ENCODE measurements around the gene PPIL6.

PPIL6 gene

GRCh38 chr6:109440331-109441068 lies at the start of gene PPIL6, which contains the start of gene SMPD2:
Gene PPIL6, minus strand, starts transcription at chr6:109440628. Its CDS starts 38 bp downstream, at chr6:109440590.
Gene SMPD2, plus strand, starts transcription at chr6:109440724. Its CDS starts 398 bp downstream, at chr6:109441122.
- TF ChIP-seq CTCF (IDR thresholded peaks at IDR 0.05; ENCODE audit: insufficient read depth, low read length, poor library complexity, severe bottlenecking), result peak; percentile 12
- no peaks in the 10 kb centered on the region for H3K27me3 ChIP-seq (replicated peaks; ENCODE audit: control insufficient read depth, insufficient read depth, low read length)
- H3K4me3 ChIP-seq (replicated peaks; ENCODE audit: low read depth, low read length), result peak within 1 kb of the TSS; percentile 87
- DNase-seq (ENCODE audit: extremely low read depth, insufficient read length), result peak; percentile 92
- H3K36me3 ChIP-seq (ENCODE audit: control insufficient read depth, insufficient read depth, low read length), result peaks cover 24% of the 10 kb centered on the region

DNA sequence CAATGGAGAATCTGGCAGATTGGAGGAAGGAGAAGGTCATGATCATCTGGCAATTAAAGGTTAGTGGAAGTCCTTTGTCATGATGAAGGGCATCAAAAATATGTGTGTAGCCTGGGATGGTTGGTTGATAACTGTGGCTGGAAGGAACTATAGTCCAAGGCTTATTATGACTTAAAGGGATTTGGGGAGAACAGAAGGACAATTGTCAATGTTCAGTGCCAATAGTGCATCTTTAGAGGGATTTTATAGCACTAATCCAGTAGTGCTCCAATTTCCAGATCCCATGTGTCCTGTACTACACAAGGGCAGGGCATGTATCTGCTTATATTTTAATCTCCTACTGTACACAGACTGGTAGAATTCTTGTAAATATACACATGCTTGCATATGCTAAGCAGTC lies 47.6 kb upstream of the PPIL6 start:
- Histone ChIP-seq H3K27me3 (replicated peaks; ENCODE audit: control insufficient read depth, insufficient read depth, low read length) (no peaks in the 10 kb centered on the region; the same call in 1 of the 2 replicates), H3K4me3 (replicated peaks; ENCODE audit: low read depth, low read length) (no peak overlapping the region), H3K36me3 (ENCODE audit: control insufficient read depth, insufficient read depth, low read length) (no peaks in the 10 kb centered on the region)
- no peak for DNase-seq (ENCODE audit: extremely low read depth, insufficient read length)
- no peak for TF ChIP-seq CTCF (IDR thresholded peaks at IDR 0.05; ENCODE audit: insufficient read depth, low read length, poor library complexity, severe bottlenecking)

DNA sequence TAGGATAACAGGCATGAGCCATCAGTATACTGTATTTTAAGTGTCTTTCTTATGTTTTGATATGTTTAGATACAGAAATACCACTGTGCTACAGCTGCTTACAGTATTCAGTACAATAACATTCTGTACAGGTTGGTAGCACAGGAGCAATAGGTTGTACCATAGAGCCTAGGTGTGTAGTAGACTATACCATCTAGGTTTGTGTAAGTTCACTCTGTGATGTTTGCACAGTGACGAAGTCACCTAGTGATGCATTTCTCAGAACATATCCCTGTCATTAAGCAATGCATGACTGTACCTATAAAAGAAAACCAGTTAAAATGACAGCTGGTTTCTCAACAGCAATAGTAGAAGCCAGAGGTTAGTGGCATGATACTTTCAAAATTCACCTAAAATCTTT lies 45.6 kb upstream of the PPIL6 start:
- no peak for TF ChIP-seq CTCF (IDR thresholded peaks at IDR 0.05; ENCODE audit: insufficient read depth, low read length, poor library complexity, severe bottlenecking)

DNA sequence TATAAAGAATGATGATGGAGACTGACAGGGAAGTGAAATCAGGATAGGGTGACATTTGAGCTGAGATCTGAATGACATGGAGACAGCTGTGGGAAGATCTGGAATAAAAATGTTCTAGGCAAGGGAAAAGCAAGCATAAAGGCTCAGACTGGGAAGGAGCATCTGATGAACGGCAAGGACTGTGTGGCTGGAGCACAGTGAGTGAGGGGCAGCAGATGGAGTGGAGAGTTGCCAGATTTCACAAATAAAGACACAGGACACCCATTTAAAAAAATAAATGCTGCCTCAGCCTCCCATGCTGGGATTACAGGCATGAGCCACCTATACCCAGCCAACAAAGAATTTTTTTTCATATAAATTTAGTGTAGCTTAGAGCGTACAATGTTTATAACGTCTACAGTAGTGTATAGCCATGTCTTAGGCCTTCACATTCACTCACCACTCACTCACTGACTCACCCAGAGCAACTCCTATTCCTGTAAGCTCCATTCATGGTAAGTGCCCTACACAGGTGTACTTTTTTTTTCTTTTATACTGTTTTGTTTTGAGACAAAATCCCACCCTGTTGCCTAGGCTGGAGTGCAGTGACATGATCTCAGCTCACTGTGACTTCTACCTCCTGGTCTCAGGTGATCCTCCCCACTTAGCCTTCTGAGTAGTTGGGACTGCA lies 45.0 kb upstream of the PPIL6 start:
- Histone ChIP-seq H3K4me3 (replicated peaks; ENCODE audit: low read depth, low read length) (no peak overlapping the region), H3K27me3 (replicated peaks; ENCODE audit: control insufficient read depth, insufficient read depth, low read length) (no peaks in the 10 kb centered on the region; the same call in 1 of the 2 replicates), H3K36me3 (ENCODE audit: control insufficient read depth, insufficient read depth, low read length) (no peaks in the 10 kb centered on the region)
- no peak for TF ChIP-seq CTCF (IDR thresholded peaks at IDR 0.05; ENCODE audit: insufficient read depth, low read length, poor library complexity, severe bottlenecking)
- DNase-seq (ENCODE audit: extremely low read depth, insufficient read length), result no peak

More for the DNA sequence above, 45.6 kb upstream of the PPIL6 start:
- no peak for DNase-seq (ENCODE audit: extremely low read depth, insufficient read length)
- H3K36me3 ChIP-seq (ENCODE audit: control insufficient read depth, insufficient read depth, low read length), result no peaks in the 10 kb centered on the region
- no peaks in the 10 kb centered on the region; the same call in 1 of the 2 replicates for H3K27me3 ChIP-seq (replicated peaks; ENCODE audit: control insufficient read depth, insufficient read depth, low read length)
- no peak overlapping the region for H3K4me3 ChIP-seq (replicated peaks; ENCODE audit: low read depth, low read length)

GRCh38 chr6:109484122-109484521 lies 43.7 kb upstream of the PPIL6 start:
- Histone ChIP-seq H3K4me3 (replicated peaks; ENCODE audit: low read depth, low read length) (no peak overlapping the region), H3K36me3 (ENCODE audit: control insufficient read depth, insufficient read depth, low read length) (no peaks in the 10 kb centered on the region), H3K27me3 (replicated peaks; ENCODE audit: control insufficient read depth, insufficient read depth, low read length) (no peaks in the 10 kb centered on the region; the same call in 1 of the 2 replicates)
- DNase-seq (ENCODE audit: extremely low read depth, insufficient read length), result no peak
- TF ChIP-seq CTCF (IDR thresholded peaks at IDR 0.05; ENCODE audit: insufficient read depth, low read length, poor library complexity, severe bottlenecking), result no peak

Data from GM06990 (cell line).